LNCAP (cell line): ENCODE data around the gene GATA1.

ENCODE experiments used
- CTCF ChIP-seq: fragments of 450-650 bp; IDR thresholded peaks from 2 replicates; pipeline ENCODE4 v1.5.1; 2017; ENCODE audit warnings: mild to moderate bottlenecking

The GATA1 gene

GRCh38 chrX:48786341-48786800 is at the start of gene GATA1:
Gene GATA1, plus strand, starts transcription at chrX:48786590. Its CDS starts 4,520 bp downstream, at chrX:48791110.
- no peak for TF ChIP-seq CTCF

GRCh38 chrX:48736878-48737212 is 49.5 kb upstream of the GATA1 start:
- TF ChIP-seq CTCF = no peak

- TF ChIP-seq CTCF = no peak
Observed at GRCh38 chrX:48737213-48737938, 49.0 kb upstream of the GATA1 start.

GRCh38 chrX:48737940-48738339 is 48.5 kb upstream of the GATA1 start:
- TF ChIP-seq CTCF = no peak

- TF ChIP-seq CTCF = no peak
Observed at GRCh38 chrX:48741834-48742233, 44.6 kb upstream of the GATA1 start.

GRCh38 chrX:48745222-48745621 is 41.2 kb upstream of the GATA1 start:
- TF ChIP-seq CTCF = no peak

- TF ChIP-seq CTCF = no peak
Observed at GRCh38 chrX:48747415-48748016, 38.9 kb upstream of the GATA1 start.
